T-helper 1 cell treated with Interleukin-12 subunit alpha and Interleukin-12 subunit beta and Interleukin-4 antibody, amounts not matched to agents 30 μg/mL and 1 μg/mL, for 36 hours (primary cell): ENCODE data around the gene SH3GLB1.

Experiments used
- H3K27ac Mint-ChIP-seq: one replicate; pipeline ENCODE4 v1.8.0; 2021; ENCODE audit warnings: mild to moderate bottlenecking, mixed read lengths
- H3K27me3 Mint-ChIP-seq: one replicate; pipeline ENCODE4 v1.8.0; 2021; ENCODE audit warnings: low read depth, mixed read lengths
- H3K36me3 Mint-ChIP-seq: one replicate; pipeline ENCODE4 v1.8.0; 2021; ENCODE audit warnings: low read depth, mixed read lengths
- H3K4me1 Mint-ChIP-seq: one replicate; pipeline ENCODE4 v1.8.0; 2021; ENCODE audit warnings: low read depth, mixed read lengths
- H3K4me3 Mint-ChIP-seq: one replicate; pipeline ENCODE4 v1.8.0; 2021; ENCODE audit warnings: mild to moderate bottlenecking, moderate library complexity, mixed read lengths
- H3K9me3 Mint-ChIP-seq: one replicate; pipeline ENCODE4 v1.8.0; 2021; ENCODE audit warnings: mixed read lengths

Gene SH3GLB1

GRCh38 chr1:86751923-86752322, 47.5 kb downstream of the SH3GLB1 start:
- Mint-ChIP-seq H3K4me3 (no peak overlapping the region), H3K9me3 (no peaks in the 10 kb centered on the region), H3K27ac (no peak overlapping the region), H3K27me3 (peaks cover 16% of the 10 kb centered on the region), H3K36me3 (no peaks in the 10 kb centered on the region), H3K4me1 (peaks cover 2% of the 10 kb centered on the region)

GRCh38 chr1:86753700-86754099, 49.3 kb downstream of the SH3GLB1 start:
- Mint-ChIP-seq H3K9me3 (no peaks in the 10 kb centered on the region), H3K27me3 (peaks cover 16% of the 10 kb centered on the region), H3K36me3 (no peaks in the 10 kb centered on the region), H3K27ac (no peak overlapping the region), H3K4me3 (no peak overlapping the region), H3K4me1 (peaks cover 2% of the 10 kb centered on the region)

- Mint-ChIP-seq H3K4me1 (peaks cover 2% of the 10 kb centered on the region), H3K9me3 (no peaks in the 10 kb centered on the region), H3K36me3 (no peaks in the 10 kb centered on the region), H3K27ac (no peak overlapping the region), H3K27me3 (peaks cover 16% of the 10 kb centered on the region), H3K4me3 (no peak overlapping the region)
Measured at GRCh38 chr1:86754265-86754974, 50.0 kb downstream of the SH3GLB1 start.

- H3K27ac Mint-ChIP-seq, result no peak overlapping the region
- H3K4me1 Mint-ChIP-seq, result peaks cover 2% of the 10 kb centered on the region
- no peak overlapping the region for H3K4me3 Mint-ChIP-seq
- no peaks in the 10 kb centered on the region for H3K36me3 Mint-ChIP-seq
- peaks cover 16% of the 10 kb centered on the region for H3K27me3 Mint-ChIP-seq
- H3K9me3 Mint-ChIP-seq, result peaks cover 4% of the 10 kb centered on the region
Measured at GRCh38 chr1:86756062-86756406, 51.7 kb downstream of the SH3GLB1 start.

GRCh38 chr1:86757272-86757984, 53.1 kb downstream of the SH3GLB1 start:
- H3K36me3 Mint-ChIP-seq, result no peaks in the 10 kb centered on the region
- H3K4me3 Mint-ChIP-seq, result no peak overlapping the region
- peaks cover 16% of the 10 kb centered on the region for H3K27me3 Mint-ChIP-seq
- H3K4me1 Mint-ChIP-seq, result peaks cover 2% of the 10 kb centered on the region
- peaks cover 4% of the 10 kb centered on the region for H3K9me3 Mint-ChIP-seq
- H3K27ac Mint-ChIP-seq, result no peak overlapping the region

- no peak overlapping the region for H3K4me3 Mint-ChIP-seq
Measured at GRCh38 chr1:86758570-86758969, 54.2 kb downstream of the SH3GLB1 start.

GRCh38 chr1:86760199-86760598, 55.8 kb downstream of the SH3GLB1 start:
- H3K36me3 Mint-ChIP-seq, result no peaks in the 10 kb centered on the region
- no peak overlapping the region for H3K27ac Mint-ChIP-seq
- no peak overlapping the region for H3K4me3 Mint-ChIP-seq
- H3K9me3 Mint-ChIP-seq, result peaks cover 4% of the 10 kb centered on the region
- peaks cover 2% of the 10 kb centered on the region for H3K4me1 Mint-ChIP-seq
- peaks cover 3% of the 10 kb centered on the region for H3K27me3 Mint-ChIP-seq

More at GRCh38 chr1:86758570-86758969, 54.2 kb downstream of the SH3GLB1 start:
- Mint-ChIP-seq H3K4me1 (peaks cover 2% of the 10 kb centered on the region), H3K27me3 (peaks cover 8% of the 10 kb centered on the region), H3K9me3 (peaks cover 4% of the 10 kb centered on the region), H3K27ac (no peak overlapping the region), H3K36me3 (no peaks in the 10 kb centered on the region)

GRCh38 chr1:86762336-86762735, 58.0 kb downstream of the SH3GLB1 start:
- H3K4me3 Mint-ChIP-seq, result no peak overlapping the region
- peaks cover 5% of the 10 kb centered on the region for H3K27me3 Mint-ChIP-seq
- peaks cover 6% of the 10 kb centered on the region for H3K9me3 Mint-ChIP-seq
- H3K27ac Mint-ChIP-seq, result no peak overlapping the region
- H3K36me3 Mint-ChIP-seq, result no peaks in the 10 kb centered on the region
- H3K4me1 Mint-ChIP-seq, result no peaks in the 10 kb centered on the region

- Mint-ChIP-seq H3K9me3 (peaks cover 8% of the 10 kb centered on the region), H3K27ac (no peak overlapping the region), H3K4me3 (no peak overlapping the region), H3K4me1 (no peaks in the 10 kb centered on the region), H3K27me3 (peaks cover 5% of the 10 kb centered on the region), H3K36me3 (no peaks in the 10 kb centered on the region)
Measured at GRCh38 chr1:86764523-86764922, 60.1 kb downstream of the SH3GLB1 start.

- peaks cover 5% of the 10 kb centered on the region for H3K9me3 Mint-ChIP-seq
- no peaks in the 10 kb centered on the region for H3K36me3 Mint-ChIP-seq
- peaks cover 5% of the 10 kb centered on the region for H3K27me3 Mint-ChIP-seq
- no peak overlapping the region for H3K27ac Mint-ChIP-seq
- no peak overlapping the region for H3K4me3 Mint-ChIP-seq
- no peaks in the 10 kb centered on the region for H3K4me1 Mint-ChIP-seq
Measured at GRCh38 chr1:86765073-86765472, 60.7 kb downstream of the SH3GLB1 start.

- Mint-ChIP-seq H3K36me3 (no peaks in the 10 kb centered on the region), H3K4me1 (no peaks in the 10 kb centered on the region), H3K4me3 (no peak overlapping the region), H3K27me3 (peaks cover 5% of the 10 kb centered on the region), H3K9me3 (peaks cover 4% of the 10 kb centered on the region), H3K27ac (no peak overlapping the region)
Measured at GRCh38 chr1:86765674-86766073, 61.3 kb downstream of the SH3GLB1 start.

GRCh38 chr1:86768554-86768953, 64.2 kb downstream of the SH3GLB1 start:
- no peaks in the 10 kb centered on the region for H3K36me3 Mint-ChIP-seq
- H3K9me3 Mint-ChIP-seq, result peaks cover 4% of the 10 kb centered on the region
- H3K27me3 Mint-ChIP-seq, result peaks cover 5% of the 10 kb centered on the region
- no peak overlapping the region for H3K4me3 Mint-ChIP-seq
- H3K4me1 Mint-ChIP-seq, result peaks cover 1% of the 10 kb centered on the region
- H3K27ac Mint-ChIP-seq, result no peak overlapping the region

GRCh38 chr1:86769065-86769464, 64.7 kb downstream of the SH3GLB1 start:
- no peaks in the 10 kb centered on the region for H3K36me3 Mint-ChIP-seq
- H3K4me1 Mint-ChIP-seq, result peaks cover 7% of the 10 kb centered on the region
- H3K4me3 Mint-ChIP-seq, result no peak overlapping the region
- peaks cover 5% of the 10 kb centered on the region for H3K27me3 Mint-ChIP-seq
- H3K9me3 Mint-ChIP-seq, result peaks cover 4% of the 10 kb centered on the region
- no peak overlapping the region for H3K27ac Mint-ChIP-seq

GRCh38 chr1:86773341-86774288, 69.2 kb downstream of the SH3GLB1 start:
- no peak overlapping the region for H3K27ac Mint-ChIP-seq
- no peaks in the 10 kb centered on the region for H3K27me3 Mint-ChIP-seq
- H3K9me3 Mint-ChIP-seq, result no peaks in the 10 kb centered on the region
- peaks cover 8% of the 10 kb centered on the region for H3K4me1 Mint-ChIP-seq
- no peaks in the 10 kb centered on the region for H3K36me3 Mint-ChIP-seq
- no peak overlapping the region for H3K4me3 Mint-ChIP-seq
